GM18526 (cell line): Measurements from ENCODE around the gene SLC66A2.

Experiments
- POLR2A ChIP-seq: IDR thresholded peaks from 3 replicates; pipeline ENCODE4 v1.6.1; 2011; ENCODE audit not compliant: insufficient read length; ENCODE audit errors: extremely low read depth

Gene SLC66A2

DNA sequence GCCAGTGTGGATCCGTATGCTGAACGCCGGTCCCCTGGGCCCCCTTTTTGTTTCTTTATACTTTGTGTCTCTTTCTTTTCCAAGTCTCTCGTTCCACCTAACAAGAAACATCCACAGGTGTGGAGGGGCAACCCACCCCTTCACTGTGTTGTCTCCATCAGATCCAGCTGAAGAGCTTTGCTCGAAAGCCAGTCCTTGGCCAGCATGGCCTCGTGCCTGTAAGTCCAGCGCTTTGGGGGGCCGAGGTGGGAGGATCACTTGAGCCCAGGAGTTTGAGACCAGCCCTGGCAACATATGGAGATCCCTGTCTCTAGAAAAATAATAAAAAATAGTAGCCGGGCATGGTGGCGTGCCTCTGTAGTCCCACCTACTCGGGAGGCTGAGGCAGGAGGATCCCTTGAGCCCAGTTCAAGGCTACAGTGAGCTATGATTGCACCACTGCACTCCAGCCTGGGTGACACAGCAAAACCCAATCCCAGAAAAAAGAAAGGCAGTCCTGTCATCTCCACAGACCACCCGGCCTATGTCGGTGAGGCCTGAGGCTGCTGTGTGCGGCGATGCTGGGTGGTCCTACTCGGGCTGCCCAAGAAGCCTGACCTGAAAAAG is 9.6 kb upstream of the SLC66A2 start:
- no peak for TF ChIP-seq POLR2A

DNA sequence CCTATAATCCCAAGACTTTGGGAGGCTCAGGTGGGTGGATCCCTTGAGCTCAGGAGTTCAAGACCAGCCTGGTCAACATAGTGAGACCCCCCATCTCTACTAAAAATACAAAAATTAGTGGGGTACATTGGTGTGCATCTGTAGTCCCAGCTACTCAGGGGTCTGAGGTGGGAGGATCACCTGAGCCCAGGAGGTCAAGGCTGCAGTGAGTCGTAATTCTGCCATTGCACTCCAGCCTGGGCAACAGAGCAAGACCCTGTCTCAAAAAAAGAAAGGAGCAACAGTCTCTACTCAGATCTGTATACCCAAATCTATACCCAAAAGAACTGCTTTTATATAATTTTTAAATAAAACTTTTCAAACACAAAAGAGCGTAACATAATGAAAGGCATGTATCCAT is 7.5 kb upstream of the SLC66A2 start:
- no peak for TF ChIP-seq POLR2A

DNA sequence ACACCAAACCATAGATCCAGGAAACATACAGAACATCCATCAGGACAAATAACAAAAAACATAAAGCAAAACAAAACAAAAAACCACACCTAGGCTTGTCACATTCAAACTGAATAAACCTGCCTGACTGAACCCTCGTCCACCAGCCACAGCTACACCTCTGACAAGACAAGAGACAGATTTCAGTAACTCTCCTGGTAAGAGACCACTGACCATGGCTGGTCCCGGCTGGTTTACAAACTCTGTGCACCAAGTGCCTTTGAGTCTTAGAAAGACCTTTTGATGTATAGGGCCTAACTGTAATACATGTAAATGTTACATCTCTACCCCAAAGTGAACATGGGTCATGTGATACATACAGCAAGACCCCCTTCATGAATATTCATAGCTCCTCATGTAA is 4.8 kb upstream of the SLC66A2 start:
- no peak for TF ChIP-seq POLR2A

DNA sequence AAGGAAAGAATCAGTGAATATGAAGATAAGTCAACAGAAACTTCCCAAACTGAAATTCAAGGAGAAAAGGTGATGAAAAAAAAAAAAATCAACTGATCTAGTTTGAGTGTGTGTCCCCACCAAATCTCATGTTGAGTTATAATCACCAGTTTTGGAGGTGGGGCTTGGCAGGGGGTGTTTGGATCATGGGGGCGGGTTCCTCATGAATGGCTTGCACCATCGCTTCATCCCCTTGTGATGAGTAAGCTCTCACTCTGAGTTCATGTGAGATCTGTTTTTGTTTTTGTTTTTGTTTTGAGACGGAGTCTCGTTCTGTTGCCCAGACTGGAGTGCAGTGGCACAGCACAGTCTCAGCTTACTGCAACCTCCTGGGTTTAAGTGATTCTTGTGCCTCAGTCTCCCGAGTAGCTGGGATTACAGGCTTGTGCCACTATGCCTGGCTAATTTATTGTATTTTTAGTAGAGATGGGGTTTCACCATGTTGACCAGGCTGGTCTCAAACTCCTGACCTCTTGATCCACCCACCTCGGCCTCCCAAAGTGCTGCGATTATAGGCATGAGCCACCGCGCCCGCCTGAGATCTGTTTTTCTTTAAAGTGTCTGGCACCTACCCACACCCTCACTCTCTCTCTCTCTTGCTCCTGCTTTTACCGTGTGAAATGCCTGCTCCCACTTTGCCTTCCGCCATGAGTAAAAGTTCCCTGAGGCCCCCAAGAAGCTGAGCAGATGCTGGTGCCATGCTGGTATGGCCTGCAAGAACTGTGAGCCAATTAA is 4.0 kb upstream of the SLC66A2 start:
- TF ChIP-seq POLR2A, result no peak

DNA sequence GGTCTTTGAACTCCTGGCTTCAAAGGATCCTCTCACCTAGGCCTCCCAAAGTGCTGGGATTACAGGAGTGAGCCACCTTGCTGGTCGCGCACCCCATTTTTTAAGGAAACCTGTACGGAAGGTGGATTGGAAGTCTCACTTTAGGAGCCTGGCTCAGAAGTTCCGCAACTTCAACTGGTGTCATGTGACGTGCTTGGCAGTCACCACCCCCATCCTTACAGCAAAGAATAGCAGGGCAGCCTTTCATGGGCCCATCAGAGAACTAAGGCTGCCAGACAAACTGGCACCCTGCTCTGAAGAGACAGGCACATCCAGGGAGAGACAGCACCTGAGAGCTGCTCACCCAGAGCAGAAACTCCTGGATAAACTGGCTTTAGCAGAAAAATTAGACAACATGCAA is 3.3 kb upstream of the SLC66A2 start:
- TF ChIP-seq POLR2A, result no peak

DNA sequence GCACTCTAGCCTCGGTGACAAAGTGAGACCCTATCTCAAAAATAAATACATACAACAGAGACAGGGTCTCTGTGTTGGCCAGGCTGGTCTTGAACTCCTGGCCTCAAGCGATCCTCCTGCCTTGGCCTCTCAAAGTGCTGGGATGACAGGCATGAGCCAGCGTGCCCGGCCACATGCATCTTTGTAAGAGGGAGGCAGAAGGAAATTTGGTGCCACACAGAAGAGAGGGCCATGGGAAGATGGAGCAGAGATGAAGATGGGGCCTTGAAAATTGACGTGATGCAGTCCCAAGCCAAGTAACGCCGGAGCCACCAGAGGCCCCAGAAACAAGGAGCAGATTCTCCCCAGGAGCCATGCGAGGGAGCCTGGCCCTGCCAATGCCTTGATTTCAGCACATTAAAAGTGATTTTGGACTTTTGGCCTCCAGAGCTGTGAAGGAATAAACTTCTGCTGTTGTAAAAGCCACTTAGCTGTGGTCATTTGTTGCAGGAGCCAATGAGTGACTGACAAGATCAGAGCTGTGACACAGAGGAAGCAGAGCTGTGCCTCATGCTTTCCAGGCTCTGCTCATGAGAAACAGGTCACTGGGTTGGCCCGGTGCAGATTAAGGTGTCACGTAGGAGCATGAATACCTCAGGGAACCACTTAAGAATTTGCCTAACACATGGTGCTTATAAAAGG is 2.7 kb upstream of the SLC66A2 start:
- TF ChIP-seq POLR2A, result no peak

DNA sequence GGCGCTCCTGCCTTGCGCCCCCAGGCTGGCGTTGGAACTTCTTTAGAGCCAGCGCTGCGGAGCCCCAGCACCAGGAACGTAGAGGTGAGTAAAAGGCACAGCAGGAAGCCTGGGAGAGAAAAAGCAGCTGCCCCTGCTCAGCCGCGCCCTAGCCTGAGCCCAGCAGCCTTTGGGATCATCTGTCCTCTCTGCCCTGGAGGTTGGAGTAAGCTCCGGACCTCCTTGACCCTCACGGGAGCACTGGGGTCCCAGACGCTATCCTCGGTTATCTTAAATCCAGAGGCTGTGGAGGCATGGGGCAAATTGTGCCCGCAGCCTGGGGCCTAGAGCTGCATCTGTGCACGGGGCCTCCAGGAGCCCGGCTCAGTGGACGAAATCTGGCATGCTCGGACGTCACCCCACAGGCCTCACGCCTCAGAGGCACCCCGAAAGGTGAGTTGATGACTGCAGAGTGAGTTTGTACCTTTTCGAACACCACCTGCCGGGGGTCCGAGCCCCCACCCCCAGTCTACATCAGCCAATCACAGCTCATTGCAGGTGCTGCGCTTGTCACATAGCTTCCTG is 1.6 kb upstream of the SLC66A2 start:
- no peak for TF ChIP-seq POLR2A

DNA sequence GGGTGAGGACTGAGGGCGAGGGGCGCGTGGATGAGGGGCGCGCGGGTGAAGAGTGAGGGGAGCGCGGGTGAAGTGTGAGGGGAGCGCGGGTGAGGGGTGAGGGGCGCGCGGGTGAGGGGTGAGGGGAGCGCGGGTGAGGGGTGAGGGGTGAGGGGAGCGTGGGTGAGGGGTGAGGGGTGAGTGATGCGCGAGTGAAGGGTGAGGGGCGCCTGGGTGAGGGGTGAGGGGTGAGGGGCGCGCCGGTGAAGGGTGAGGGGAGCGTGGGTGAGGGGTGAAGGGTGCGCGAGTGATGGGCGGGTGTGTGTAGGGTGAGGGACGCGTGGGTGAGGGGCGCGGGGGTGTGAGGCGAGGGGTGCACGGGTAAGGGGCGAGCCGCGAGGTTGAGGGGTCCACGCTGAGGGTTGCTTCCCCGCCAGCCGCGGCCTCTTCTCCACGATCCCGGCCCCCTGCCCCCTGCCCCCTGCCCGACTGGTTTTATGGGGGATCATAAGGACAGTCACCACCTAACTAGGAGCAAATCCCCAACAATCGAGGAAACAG is 1.1 kb upstream of the SLC66A2 start:
- no peak for TF ChIP-seq POLR2A

DNA sequence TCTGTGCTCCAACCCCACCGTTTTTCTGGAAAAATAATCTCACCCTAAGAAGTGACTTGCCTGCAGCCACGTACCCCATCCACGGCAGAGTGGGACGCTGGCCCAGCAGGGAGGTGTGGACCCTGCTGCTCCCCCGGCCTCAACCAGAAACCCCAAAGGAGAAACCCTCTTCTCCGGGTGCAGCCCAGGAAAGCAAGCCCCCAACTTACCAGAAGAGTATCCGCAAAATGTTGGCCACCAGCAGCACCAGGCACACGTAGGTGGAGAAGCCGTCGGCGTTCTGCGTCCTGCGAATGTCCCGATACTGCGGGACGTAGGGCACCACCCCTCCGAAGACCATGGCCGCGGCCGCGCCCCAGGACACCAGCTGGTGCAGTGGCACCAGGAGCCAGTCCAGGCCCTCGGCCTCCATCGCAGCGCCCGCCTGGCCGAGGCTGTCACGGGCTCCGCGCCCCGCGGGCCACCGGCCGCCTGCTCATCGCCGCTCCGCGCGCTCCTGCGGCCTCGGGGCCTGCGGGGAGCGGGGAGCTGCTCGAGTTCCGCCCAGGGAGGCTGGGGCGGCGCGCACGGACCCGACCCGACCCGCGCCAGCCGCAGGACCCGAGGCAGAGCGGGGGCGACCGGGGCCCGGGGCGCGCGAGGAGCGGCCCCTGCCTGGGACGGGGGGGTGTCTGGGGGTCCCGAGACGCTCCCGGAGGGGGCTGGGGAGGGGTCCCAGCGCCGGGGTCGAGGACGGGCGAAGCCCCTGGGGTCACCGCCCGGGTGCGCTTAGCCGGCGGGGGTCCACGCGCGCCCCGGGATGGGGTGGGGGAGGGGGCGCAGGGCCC is 725 bp downstream of the SLC66A2 start:
- no peak for TF ChIP-seq POLR2A

DNA sequence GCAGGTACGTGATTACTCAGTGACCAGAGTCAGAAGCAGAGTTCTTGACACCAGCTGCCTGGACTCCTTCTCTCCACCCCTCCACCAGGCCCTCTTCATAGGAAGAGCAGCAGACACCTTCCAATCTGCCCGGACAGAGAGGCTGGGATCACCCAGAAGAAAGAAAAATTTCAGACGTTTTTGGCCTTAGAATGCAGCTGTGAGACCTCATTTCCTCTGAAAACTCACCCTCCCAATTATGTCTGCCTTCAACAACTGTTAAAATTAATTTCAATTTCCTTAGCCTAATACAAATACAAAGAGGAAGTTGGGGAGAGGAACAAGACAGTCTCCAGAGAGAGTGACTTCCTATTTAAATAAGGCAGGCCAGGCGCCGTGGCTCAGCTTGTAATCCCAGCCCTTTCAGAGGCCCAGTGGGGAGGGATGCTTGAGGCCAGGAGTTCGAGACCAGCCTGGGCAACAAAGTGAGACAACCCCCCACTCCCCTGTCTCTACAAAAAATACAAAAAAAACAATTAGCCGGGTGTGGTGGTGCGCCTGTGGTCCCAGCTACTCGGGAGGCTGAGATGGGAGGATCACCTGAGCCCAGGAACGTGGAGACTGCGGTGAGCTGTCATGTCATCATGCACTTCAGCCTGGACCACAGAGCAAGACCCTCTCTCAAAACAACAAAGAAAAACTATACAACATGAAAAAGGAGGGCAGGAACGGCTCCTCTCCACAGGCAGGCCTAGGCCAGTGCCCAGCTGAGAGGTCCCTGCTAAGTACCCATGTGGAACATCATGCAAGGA is 1.6 kb downstream of the SLC66A2 start:
- no peak for TF ChIP-seq POLR2A

DNA sequence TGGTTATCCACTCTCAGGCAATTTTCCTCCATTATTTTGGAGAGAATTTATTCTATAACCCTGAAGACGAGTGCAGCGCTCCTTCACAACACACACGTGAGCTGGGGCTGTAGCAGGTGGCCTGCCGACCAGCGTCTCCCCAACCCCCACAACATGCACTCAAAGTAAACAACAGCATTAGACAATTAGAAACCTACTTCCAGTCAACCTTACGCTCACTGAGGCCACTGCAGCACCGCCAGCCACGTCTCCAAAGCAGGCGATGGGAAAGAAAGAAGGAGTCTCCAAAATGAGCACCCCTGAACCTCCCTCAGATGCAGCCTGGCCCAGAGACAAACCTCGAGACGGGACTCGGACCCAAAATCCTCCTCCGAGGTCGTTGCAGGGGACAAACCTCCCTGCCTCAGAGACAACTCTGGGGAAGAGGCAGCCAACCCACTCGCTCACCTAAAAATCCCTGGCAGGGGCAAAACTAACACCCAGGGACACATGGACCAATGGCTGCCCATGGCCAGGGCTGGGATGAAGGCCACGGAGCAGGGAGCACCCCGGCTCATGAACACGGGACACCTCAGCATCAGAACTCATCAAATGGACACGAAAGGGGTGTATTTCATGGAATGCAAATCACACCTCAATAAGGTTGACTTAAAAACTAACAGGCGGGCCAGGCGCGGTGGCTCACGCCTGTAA is 2.6 kb downstream of the SLC66A2 start:
- no peak for TF ChIP-seq POLR2A

DNA sequence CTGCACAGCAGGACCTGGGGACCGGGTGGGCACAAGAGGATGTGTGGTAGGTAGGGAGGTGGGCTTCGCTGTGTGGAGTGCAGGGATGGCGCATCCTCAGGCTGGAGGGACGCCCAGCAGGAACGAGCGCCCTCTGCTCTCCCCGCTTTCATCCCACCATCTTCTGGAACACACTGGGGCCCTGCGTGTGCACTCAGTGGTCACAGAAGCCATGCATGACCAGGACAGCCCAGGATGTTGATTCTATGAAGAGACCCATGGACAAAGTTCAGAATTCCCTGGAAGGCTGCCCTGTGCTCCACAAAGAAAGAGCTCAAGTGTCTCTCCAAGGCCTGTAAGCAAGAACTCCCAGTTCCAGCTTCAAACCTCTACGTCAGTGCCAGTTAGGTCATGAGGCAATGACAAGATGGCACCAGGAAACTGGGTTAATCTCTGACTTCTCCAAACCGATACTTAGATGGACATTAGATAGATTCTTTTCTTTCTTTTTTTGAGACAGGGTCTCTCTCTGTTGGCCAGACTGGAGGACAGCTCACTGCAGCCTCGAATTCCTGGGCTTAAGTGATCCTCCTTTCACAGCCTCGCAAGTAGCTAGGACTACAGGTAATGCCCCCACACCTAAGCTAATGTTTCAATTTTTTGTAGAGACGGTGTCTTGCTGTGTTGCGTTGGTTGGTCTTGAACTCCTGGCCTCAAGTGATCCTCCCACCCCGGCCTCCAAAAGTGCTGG is 3.4 kb downstream of the SLC66A2 start:
- no peak for TF ChIP-seq POLR2A

DNA sequence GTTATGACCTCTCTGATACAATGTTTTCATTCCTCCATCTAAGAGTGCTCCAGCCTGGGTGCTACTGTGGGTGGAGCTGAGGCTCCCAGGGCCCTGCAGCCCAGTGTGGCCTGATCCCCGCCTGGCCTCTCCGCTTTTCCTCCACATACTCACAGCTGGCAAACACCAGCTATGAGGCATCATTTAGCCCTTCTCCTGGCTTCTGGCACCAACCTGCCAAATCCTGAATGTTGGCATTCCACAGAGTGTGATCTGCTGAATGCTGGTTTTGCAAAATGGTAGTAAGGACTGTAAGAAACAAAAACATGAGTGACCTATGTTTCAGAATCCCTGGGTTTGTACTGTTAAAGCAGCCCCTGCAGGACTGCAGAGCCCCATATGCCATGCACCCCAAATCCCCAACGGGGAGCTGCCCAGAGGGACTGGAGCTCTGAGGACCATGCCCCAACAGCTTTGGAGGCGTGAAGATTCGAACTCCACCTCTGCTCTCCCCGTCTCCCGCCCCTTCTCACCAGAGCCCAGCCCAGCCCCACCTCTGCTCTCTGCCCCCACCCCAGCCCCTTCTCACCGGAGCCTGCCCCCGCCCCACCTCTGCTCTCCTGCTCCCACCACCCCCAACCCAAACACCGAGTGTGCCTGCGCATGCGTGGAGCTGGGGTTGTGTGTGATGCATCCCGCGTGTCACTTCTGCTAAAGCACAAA is 4.2 kb downstream of the SLC66A2 start:
- TF ChIP-seq POLR2A, result no peak
